IMR-90 (cell line): ENCODE results near the gene SLC52A3. TPM values are rescaled to one million over a fixed set of nuclear protein-coding genes. Genes with fewer than 3 reads are reported as not detected.

ENCODE experiments used
- ATAC-seq: fragments of 200-7000 bp; cut with Tn5 transposase; 2 replicates; pipeline ENCODE4 v1.9.1; 2020; ENCODE audit warnings: low read depth, mild to moderate bottlenecking, moderate library complexity
- BruUV-seq: library from RNA; stranded (reverse); fragments of 400-500 nt; replicated peaks from 2 replicates; lab custom pipeline; 2021; lab: Mats Ljungman, UMichigan
- CTCF ChIA-PET: fragments of 300-600 bp; formaldehyde crosslinking; extraction: SDS; loops from one replicate; lab custom pipeline; 2021; ENCODE audit warnings: antibody characterized with exemption; lab: Yijun Ruan, JAX
- POLR2A ChIA-PET: fragments of 300-600 bp; sonication (Branson Sonifier 250); formaldehyde crosslinking; loops from one replicate; lab custom pipeline; 2022; ENCODE audit warnings: antibody characterized with exemption; ENCODE audit not compliant: unreplicated experiment; lab: Charles Lee
- DNase-seq: peaks from one replicate; pipeline ENCODE4 v3.0.0; 2013
- H2AFZ ChIP-seq: replicated peaks from 2 replicates; pipeline ENCODE3; 2013; ENCODE audit warnings: low read length, mild to moderate bottlenecking; ENCODE audit not compliant: poor library complexity
- H2AK5ac ChIP-seq: 2 replicates; pipeline ENCODE4 v1.6.1; 2013; ENCODE audit warnings: low read depth, low read length, inconsistent platforms
- H2AK9ac ChIP-seq: replicated peaks from 2 replicates; pipeline ENCODE3; 2013; ENCODE audit warnings: mild to moderate bottlenecking, low read depth, low read length, moderate library complexity; ENCODE audit not compliant: poor library complexity
- H2BK120ac ChIP-seq: 2 replicates; pipeline ENCODE4 v1.6.1; 2013; ENCODE audit warnings: low read depth, low read length, inconsistent platforms
- H2BK15ac ChIP-seq: 3 replicates; pipeline ENCODE4 v1.6.1; 2013; ENCODE audit warnings: low read depth, low read length, inconsistent platforms
- H2BK20ac ChIP-seq: 2 replicates; pipeline ENCODE4 v1.6.1; 2013; ENCODE audit warnings: low read depth, mild to moderate bottlenecking, inconsistent platforms, low read length, moderate library complexity
- H2BK5ac ChIP-seq: 2 replicates; pipeline ENCODE4 v1.6.1; 2013; ENCODE audit warnings: mild to moderate bottlenecking, low read depth, low read length, inconsistent platforms; ENCODE audit not compliant: poor library complexity, severe bottlenecking
- H3K14ac ChIP-seq: replicated peaks from 2 replicates; pipeline ENCODE4 v1.6.1; 2013; ENCODE audit warnings: low read depth, low read length, inconsistent platforms
- H3K18ac ChIP-seq: 2 replicates; pipeline ENCODE4 v1.6.1; 2013; ENCODE audit warnings: low read depth, low read length, control low read depth
- H3K23ac ChIP-seq: 2 replicates; pipeline ENCODE4 v1.6.1; 2013; ENCODE audit warnings: low read depth, low read length, inconsistent platforms
- H3K27ac ChIP-seq: 2 replicates; pipeline ENCODE4 v1.5.1; 2013; ENCODE audit warnings: mild to moderate bottlenecking, control low read depth, low read length; ENCODE audit not compliant: insufficient read depth
- H3K27me3 ChIP-seq: 2 replicates; pipeline ENCODE4 v1.6.1; 2013; ENCODE audit warnings: low read length; ENCODE audit not compliant: control insufficient read depth, insufficient read depth
- H3K36me3 ChIP-seq: 2 replicates; pipeline ENCODE4 v1.6.1; 2013; ENCODE audit warnings: low read length, mixed read lengths; ENCODE audit not compliant: control insufficient read depth, insufficient read depth
- H3K4ac ChIP-seq: 2 replicates; pipeline ENCODE4 v1.6.1; 2013; ENCODE audit warnings: low read depth, low read length, inconsistent platforms
- H3K4me1 ChIP-seq: 2 replicates; pipeline ENCODE4 v1.6.1; 2013; ENCODE audit warnings: low read length, mixed read lengths; ENCODE audit not compliant: control insufficient read depth, insufficient read depth
- H3K4me2 ChIP-seq: 2 replicates; pipeline ENCODE4 v1.6.1; 2013; ENCODE audit warnings: low read depth, mild to moderate bottlenecking, control low read depth, low read length, moderate library complexity
- H3K4me3 ChIP-seq: 2 replicates; pipeline ENCODE4 v1.5.1; 2013; ENCODE audit warnings: low read depth, mild to moderate bottlenecking, control low read depth, low read length, moderate library complexity; ENCODE audit not compliant: insufficient read depth
- H3K56ac ChIP-seq: 2 replicates; pipeline ENCODE4 v1.6.1; 2013; ENCODE audit warnings: low read length, inconsistent platforms; ENCODE audit not compliant: insufficient read depth; ENCODE audit errors: extremely low read depth
- H3K79me1 ChIP-seq, 2 experiments: 2 replicates each; pipeline ENCODE4 v1.6.1; 2013; ENCODE audit warnings: low read length in 2 of 2, inconsistent platforms in 1 of 2, low read depth in 1 of 2
- H3K9ac ChIP-seq: 2 replicates; pipeline ENCODE4 v1.6.1; 2013; ENCODE audit warnings: low read depth, low read length, control low read depth
- H3K9me1 ChIP-seq: 2 replicates; pipeline ENCODE4 v1.6.1; 2013; ENCODE audit warnings: low read length, inconsistent platforms; ENCODE audit not compliant: insufficient read depth
- H3K9me3 ChIP-seq: 2 replicates; pipeline ENCODE4 v1.6.1; 2013; ENCODE audit warnings: low read length; ENCODE audit not compliant: control insufficient read depth, insufficient read depth
- H4K20me1 ChIP-seq: 2 replicates; pipeline ENCODE4 v1.6.1; 2013; ENCODE audit warnings: low read length, inconsistent platforms; ENCODE audit not compliant: insufficient read depth
- H4K5ac ChIP-seq: 2 replicates; pipeline ENCODE4 v1.6.1; 2013; ENCODE audit warnings: mild to moderate bottlenecking, low read depth, low read length, control low read depth
- H4K8ac ChIP-seq, 2 experiments: 2 replicates each; pipeline ENCODE4 v1.6.1; 2013; ENCODE audit warnings: low read depth in 2 of 2, low read length in 2 of 2, control low read depth in 1 of 2, inconsistent platforms in 1 of 2
- H4K91ac ChIP-seq: 2 replicates; pipeline ENCODE4 v1.6.1; 2013; ENCODE audit warnings: low read depth, low read length, inconsistent platforms; ENCODE audit not compliant: insufficient read depth
- BHLHE40 ChIP-seq: fragments of 150-350 bp; IDR thresholded peaks from 2 replicates; pipeline ENCODE4 v1.6.1; 2016; ENCODE audit warnings: mild to moderate bottlenecking, low read depth, low read length
- CHD1 ChIP-seq: IDR thresholded peaks from 2 replicates; pipeline ENCODE4 v1.6.1; 2012; ENCODE audit warnings: low read depth, low read length, improper control_type of control experiment
- FOS ChIP-seq: fragments of 150-350 bp; IDR thresholded peaks from 2 replicates; pipeline ENCODE4 v1.6.1; 2016; ENCODE audit warnings: low read depth, low read length
- MAFK ChIP-seq: IDR thresholded peaks from 2 replicates; pipeline ENCODE4 v1.6.1; 2012; ENCODE audit warnings: low read depth, low read length, improper control_type of control experiment
- MAZ ChIP-seq: IDR thresholded peaks from 2 replicates; pipeline ENCODE4 v1.6.1; 2012; ENCODE audit warnings: low read depth, mild to moderate bottlenecking, low read length, improper control_type of control experiment, moderate library complexity, borderline replicate concordance
- NFE2L2 ChIP-seq: fragments of 150-350 bp; IDR thresholded peaks from 2 replicates; pipeline ENCODE4 v1.6.1; 2016; ENCODE audit warnings: low read depth, mild to moderate bottlenecking, low read length
- POLR2A ChIP-seq: IDR thresholded peaks from 2 replicates; pipeline ENCODE4 v1.6.1; 2012; ENCODE audit warnings: mild to moderate bottlenecking, low read depth, low read length
- RCOR1 ChIP-seq: IDR thresholded peaks from 2 replicates; pipeline ENCODE4 v1.6.1; 2012; ENCODE audit warnings: mild to moderate bottlenecking, low read length, improper control_type of control experiment; ENCODE audit not compliant: insufficient replicate concordance
- SMC3 ChIP-seq: fragments of 150-350 bp; IDR thresholded peaks from 2 replicates; pipeline ENCODE4 v1.6.1; 2016; ENCODE audit warnings: low read depth, mild to moderate bottlenecking, antibody characterized with exemption, low read length, moderate library complexity
- WGBS, 2 experiments: methylation state at CpG; one replicate each; pipeline versions ENCODE4 v1.1.5 to v1.1.7; 2013; ENCODE audit warnings: missing lambda C conversion rate in 2 of 2; ENCODE audit not compliant: insufficient read length in 1 of 2; ENCODE audit errors: extremely low coverage in 2 of 2; 5-methylcytosine and 5-hydroxymethylcytosine counted together
- dilution Hi-C: fragments of 300-500 bp; cut with HindIII; formaldehyde crosslinking; loops from one replicate; pipeline ENCODE4 v1.14.3; 2018; ENCODE audit warnings: low sequenced_read_pairs; ENCODE audit not compliant: unreplicated experiment
- in situ Hi-C: fragments of 300-500 bp; cut with MboI; formaldehyde crosslinking; loops from 3 replicates; pipeline ENCODE4 v1.14.3; 2019; ENCODE audit warnings: low sequenced_read_pairs, inconsistent platforms, mixed read lengths
- intact Hi-C: fragments of 100-400 bp; cut with micrococcal nuclease; formaldehyde crosslinking; loops from 2 replicates; pipeline ENCODE4 v1.10.0; 2022
- polyA plus RNA-seq, 3 experiments: library from polyadenylated mRNA; depleted of rRNA; stranded (reverse); fragments of >200 nt; gene quantifications; 2 replicates each; pipeline ENCODE4 v1.2.3, GENCODE V29; 2012; ENCODE audit warnings: low replicate concordance in 1 of 3
- total RNA-seq: library from RNA; depleted of rRNA; stranded (reverse); fragments of >200 nt; gene quantifications from 2 replicates; pipeline ENCODE4 v1.2.3, GENCODE V29; 2012
- TF ChIP-seq, protein P1 (sequence below): fragments of 150-350 bp; IDR thresholded peaks from 2 replicates; pipeline ENCODE4 v1.6.1; 2016; ENCODE audit warnings: low read depth, mild to moderate bottlenecking, low read length, moderate library complexity, borderline replicate concordance
- TF ChIP-seq, protein P2 (sequence below): conservative IDR thresholded peaks from 2 replicates; pipeline ENCODE4 v1.5.1; 2012; ENCODE audit warnings: mild to moderate bottlenecking, low read depth, low read length, improper control_type of control experiment

Gene SLC52A3
- total and polyA plus RNA-seq, 2 of the 4 experiments (the other 2 are of a cell fraction): not detected

DNA sequence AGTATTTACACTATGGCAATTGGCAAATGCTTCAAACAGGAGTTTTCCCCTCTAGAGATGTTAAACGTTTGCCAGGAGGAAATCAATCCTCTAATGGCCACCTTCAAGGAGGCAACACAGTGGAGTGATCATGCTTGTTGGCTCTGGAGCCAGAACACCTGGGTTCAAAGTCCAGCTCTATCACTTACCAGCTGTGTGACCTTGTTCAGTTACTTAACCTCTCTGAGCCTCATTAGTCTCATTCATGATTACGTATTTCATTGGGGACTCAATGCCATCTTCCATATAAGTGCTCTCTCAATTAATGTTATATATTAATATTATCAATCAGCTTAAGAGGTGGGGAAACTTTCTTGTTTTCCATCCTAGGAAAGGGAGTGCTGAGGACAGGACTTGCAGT lies 26.1 kb downstream of the SLC52A3 start:
- Histone ChIP-seq H2AK5ac (no peak overlapping the region), H2BK120ac (no peak overlapping the region), H3K23ac (no peak overlapping the region), H4K5ac (no peak overlapping the region), H3K27me3 (peaks cover 5% of the 10 kb centered on the region), H3K36me3 (no peaks in the 10 kb centered on the region), H4K20me1 (no peaks in the 10 kb centered on the region), H2AK9ac (no peak overlapping the region), H3K4me2 (no peak overlapping the region), H3K9me1 (no peaks in the 10 kb centered on the region), H3K18ac (no peak overlapping the region), H3K56ac (no peak overlapping the region), H3K79me1 (no peaks in the 10 kb centered on the region), H3K14ac (no peak overlapping the region), H3K4me1 (no peaks in the 10 kb centered on the region), H3K4ac (no peak overlapping the region), H3K27ac (no peak overlapping the region), H3K9ac (no peak overlapping the region), H2BK20ac (no peak overlapping the region), H2BK15ac (no peak overlapping the region), H3K9me3 (no peaks in the 10 kb centered on the region), H2BK5ac (no peak overlapping the region), H3K4me3 (no peak overlapping the region), H2AFZ (no peak overlapping the region), H4K91ac (no peak overlapping the region), H4K8ac (no peak overlapping the region)
- WGBS, 2 experiments: 20% methylated on average over 1 of the region's 2 CpGs; no CpG with 5 or more reads in 1 of the 2 experiments
- dilution Hi-C loops: no loop called here
- TF ChIP-seq MAFK: no peak
- TF ChIP-seq BHLHE40: no peak
- TF ChIP-seq, protein P1, sequence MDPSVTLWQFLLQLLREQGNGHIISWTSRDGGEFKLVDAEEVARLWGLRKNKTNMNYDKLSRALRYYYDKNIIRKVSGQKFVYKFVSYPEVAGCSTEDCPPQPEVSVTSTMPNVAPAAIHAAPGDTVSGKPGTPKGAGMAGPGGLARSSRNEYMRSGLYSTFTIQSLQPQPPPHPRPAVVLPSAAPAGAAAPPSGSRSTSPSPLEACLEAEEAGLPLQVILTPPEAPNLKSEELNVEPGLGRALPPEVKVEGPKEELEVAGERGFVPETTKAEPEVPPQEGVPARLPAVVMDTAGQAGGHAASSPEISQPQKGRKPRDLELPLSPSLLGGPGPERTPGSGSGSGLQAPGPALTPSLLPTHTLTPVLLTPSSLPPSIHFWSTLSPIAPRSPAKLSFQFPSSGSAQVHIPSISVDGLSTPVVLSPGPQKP: no peak
- TF ChIP-seq FOS: no peak
- TF ChIP-seq CHD1: no peak
- TF ChIP-seq POLR2A: no peak
- no peak for TF ChIP-seq RCOR1
- no peak for TF ChIP-seq MAZ
- TF ChIP-seq SMC3: no peak
- no peak for TF ChIP-seq NFE2L2
- TF ChIP-seq, protein P2, sequence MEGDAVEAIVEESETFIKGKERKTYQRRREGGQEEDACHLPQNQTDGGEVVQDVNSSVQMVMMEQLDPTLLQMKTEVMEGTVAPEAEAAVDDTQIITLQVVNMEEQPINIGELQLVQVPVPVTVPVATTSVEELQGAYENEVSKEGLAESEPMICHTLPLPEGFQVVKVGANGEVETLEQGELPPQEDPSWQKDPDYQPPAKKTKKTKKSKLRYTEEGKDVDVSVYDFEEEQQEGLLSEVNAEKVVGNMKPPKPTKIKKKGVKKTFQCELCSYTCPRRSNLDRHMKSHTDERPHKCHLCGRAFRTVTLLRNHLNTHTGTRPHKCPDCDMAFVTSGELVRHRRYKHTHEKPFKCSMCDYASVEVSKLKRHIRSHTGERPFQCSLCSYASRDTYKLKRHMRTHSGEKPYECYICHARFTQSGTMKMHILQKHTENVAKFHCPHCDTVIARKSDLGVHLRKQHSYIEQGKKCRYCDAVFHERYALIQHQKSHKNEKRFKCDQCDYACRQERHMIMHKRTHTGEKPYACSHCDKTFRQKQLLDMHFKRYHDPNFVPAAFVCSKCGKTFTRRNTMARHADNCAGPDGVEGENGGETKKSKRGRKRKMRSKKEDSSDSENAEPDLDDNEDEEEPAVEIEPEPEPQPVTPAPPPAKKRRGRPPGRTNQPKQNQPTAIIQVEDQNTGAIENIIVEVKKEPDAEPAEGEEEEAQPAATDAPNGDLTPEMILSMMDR: no peak
- intact Hi-C loops: no loop called here
- no TSS peak for BruUV-seq
- ATAC-seq (no peak), DNase-seq (no peak)
- in situ Hi-C loops: no loop called here
- POLR2A ChIA-PET: no interaction called here
- CTCF ChIA-PET: no interaction called here
